Body of pancreas (tissue), 4 donors: ENCODE measurements around the gene GUCY1B1. TPM values are rescaled to one million over a fixed set of nuclear protein-coding genes. Genes with fewer than 3 reads are reported as not detected.

Experiments
- ATAC-seq: fragments of 150-250 bp; one replicate; pipeline ENCODE4 v1.9.1; 2016
- DNase-seq, 4 donors: peaks; one replicate each; pipeline ENCODE4 v3.0.0-alpha.2; 2019
- H3K27ac ChIP-seq, 4 donors: fragments of 200-600 bp; sonication (generic); 1 replicate in 3 of 4; 2 replicates in 1 of 4; pipeline versions ENCODE4 v1.5.1 to v1.6.1; 2016 to 2019; ENCODE audit warnings: mild to moderate bottlenecking in 1 of 4, mixed read lengths in 1 of 4, moderate library complexity in 1 of 4
- H3K27me3 ChIP-seq, 2 donors: fragments of 200-600 bp; sonication (generic); one replicate each; pipeline ENCODE4 v1.6.0; 2016; ENCODE audit warnings: mild to moderate bottlenecking in 1 of 2
- H3K36me3 ChIP-seq, 2 donors: fragments of 200-600 bp; sonication (generic); replicated peaks in 1 of 2; 2 replicates each; pipeline ENCODE4 v1.5.1; 2016; ENCODE audit warnings: low read depth in 2 of 2; ENCODE audit not compliant: insufficient read depth in 1 of 2
- H3K4me1 ChIP-seq: fragments of 200-600 bp; sonication (generic); one replicate; pipeline ENCODE4 v1.6.0; 2016
- H3K4me3 ChIP-seq, 2 donors: fragments of 200-600 bp; sonication (generic); 1 replicate in 1 of 2; 2 replicates in 1 of 2; pipeline ENCODE4 v1.5.1; 2016 to 2019
- H3K9me3 ChIP-seq, 3 donors: fragments of 200-600 bp; sonication (generic); 1 replicate in 2 of 3; 2 replicates in 1 of 3; pipeline ENCODE4 v1.5.1; 2016
- CTCF ChIP-seq, 7 experiments: fragments of 450-650 bp in 4 of 7; fragments of 200-600 bp in 3 of 7; sonication (generic) in 3 of 7; IDR thresholded peaks; one replicate each; pipeline ENCODE4 v1.5.1; 2016 to 2019; ENCODE audit warnings: antibody characterized with exemption in 7 of 7
- POLR2A ChIP-seq, 3 donors: fragments of 450-650 bp; IDR thresholded peaks; one replicate each; pipeline ENCODE4 v1.6.1; 2016; ENCODE audit warnings: antibody characterized with exemption in 3 of 3, mild to moderate bottlenecking in 2 of 3
- WGBS, 2 donors: methylation state at CpG; one replicate each; pipeline ENCODE4 v1.1.5; 2017; 5-methylcytosine and 5-hydroxymethylcytosine counted together
- intact Hi-C: fragments of 100-400 bp; cut with DNase I; formaldehyde crosslinking; loops from one replicate; pipeline ENCODE4 v1.15.1; 2023
- total RNA-seq, 2 donors: library from RNA; depleted of rRNA; stranded (reverse); fragments of >200 nt; gene quantifications; one replicate each; pipeline ENCODE4 v1.1.0, GENCODE V29; 2016

The GUCY1B1 gene
- total RNA-seq, 2 donors from 2014 or later: 9.6 to 11.9 TPM

DNA sequence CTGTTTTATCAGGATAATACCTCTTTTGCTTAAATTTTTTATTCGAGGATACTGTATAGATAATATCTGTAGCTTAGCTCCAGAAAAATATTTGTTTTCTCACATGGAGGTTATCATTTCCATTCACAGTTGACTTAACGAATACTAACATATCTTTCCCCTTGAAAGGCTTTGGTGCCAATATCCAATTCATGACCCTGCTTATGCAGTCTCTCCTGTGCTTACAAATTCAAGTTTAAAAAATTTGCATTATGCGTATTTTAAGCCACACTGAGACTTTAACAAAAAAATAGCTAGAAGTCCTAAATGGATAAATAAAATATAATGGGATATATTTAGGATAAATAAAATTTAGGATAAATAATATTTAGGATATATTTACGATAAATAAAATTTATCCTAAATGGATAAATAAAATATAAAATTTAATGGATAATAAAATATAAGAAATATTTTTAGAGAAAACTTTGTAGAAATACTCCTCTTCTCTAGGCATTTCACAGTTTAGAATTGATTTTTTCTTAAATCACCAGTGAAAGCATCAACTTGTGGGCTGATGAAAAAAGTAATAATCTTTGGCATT is 22.5 kb downstream of the GUCY1B1 start:
- Histone ChIP-seq H3K27me3 (no peaks in the 10 kb centered on the region), H3K4me3 (no peak overlapping the region), H3K9me3 (no peaks in the 10 kb centered on the region), H3K36me3 (no peaks in the 10 kb centered on the region), H3K4me1 (peaks cover 37% of the 10 kb centered on the region), H3K27ac (no peak overlapping the region)
- no peak for TF ChIP-seq POLR2A (IDR thresholded peaks at IDR 0.05)
- TF ChIP-seq CTCF (IDR thresholded peaks at IDR 0.05): no peak
- 60 to 65% methylated on average over 4 of the region's 4 CpGs for WGBS, 2 donors
- ATAC-seq: no peak
- intact Hi-C loops: no loop called here
- DNase-seq: no peak

DNA sequence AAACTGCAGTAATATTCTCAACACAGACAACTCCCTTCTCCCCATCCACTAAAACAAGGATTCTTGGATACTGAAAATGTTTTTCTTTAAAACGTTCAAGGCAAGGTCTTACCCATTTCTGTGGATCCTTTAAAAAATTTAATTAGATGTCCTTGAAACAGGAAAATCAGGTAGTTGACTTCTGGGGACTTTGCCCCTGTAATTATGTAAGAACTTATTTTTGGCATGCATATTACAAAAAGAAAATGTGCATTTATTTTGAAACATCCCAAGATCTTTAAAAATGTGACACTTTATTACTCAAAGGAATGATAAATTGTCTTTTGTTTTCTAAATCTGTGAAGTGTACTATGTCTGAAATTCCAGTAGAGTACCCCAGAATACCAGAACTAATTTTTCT is 25.8 kb downstream of the GUCY1B1 start:
- TF ChIP-seq CTCF (IDR thresholded peaks at IDR 0.05): no peak
- WGBS, 2 donors: 9 to 30% methylated on average over 1 of the region's 1 CpG
- ATAC-seq (no peak), DNase-seq (no peak)
- H3K36me3 ChIP-seq: no peaks in the 10 kb centered on the region
- peaks cover 13% of the 10 kb centered on the region for H3K4me1 ChIP-seq
- H3K4me3 ChIP-seq: no peak overlapping the region
- H3K9me3 ChIP-seq: no peaks in the 10 kb centered on the region
- H3K27ac ChIP-seq: no peak overlapping the region
- intact Hi-C loops: loop anchor here (5.0 kb wide), 1 partner anchor 342 kb away; no protein-coding TSS in a partner anchor
- H3K27me3 ChIP-seq: no peaks in the 10 kb centered on the region

- Histone ChIP-seq H3K9me3 (no peaks in the 10 kb centered on the region), H3K4me3 (no peak overlapping the region), H3K36me3 (no peaks in the 10 kb centered on the region), H3K27me3 (no peaks in the 10 kb centered on the region), H3K27ac (no peak overlapping the region), H3K4me1 (peaks cover 13% of the 10 kb centered on the region)
- no peak for TF ChIP-seq CTCF (IDR thresholded peaks at IDR 0.05)
- TF ChIP-seq POLR2A (IDR thresholded peaks at IDR 0.05): no peak
- WGBS, 2 donors: 66% methylated on average over 1 of the region's 1 CpG
- intact Hi-C loops: loop anchor here (5.0 kb wide), 1 partner anchor 344 kb away; no protein-coding TSS in a partner anchor
- ATAC-seq: no peak
- no peak for DNase-seq
Observed at GRCh38 chr4:155785828-155786227, 27.0 kb downstream of the GUCY1B1 start.

GRCh38 chr4:155787113-155787710 is 28.4 kb downstream of the GUCY1B1 start:
- WGBS, 2 donors: 7 to 9% methylated on average over 5 of the region's 5 CpGs
- Histone ChIP-seq H3K27me3 (no peaks in the 10 kb centered on the region), H3K4me3 (no peak overlapping the region), H3K36me3 (no peaks in the 10 kb centered on the region), H3K9me3 (no peaks in the 10 kb centered on the region), H3K4me1 (peaks cover 13% of the 10 kb centered on the region), H3K27ac (no peak overlapping the region)
- TF ChIP-seq POLR2A (IDR thresholded peaks at IDR 0.05) (no peak), CTCF (IDR thresholded peaks at IDR 0.05) (peak; percentile 22 to 95 (median 95))
- ATAC-seq: peak; percentile 96
- intact Hi-C loops: loop anchor here (5.0 kb wide), 1 partner anchor 345 kb away; no protein-coding TSS in a partner anchor
- peak in 3 of 4 donors; percentile 25 to 61 (median 36) for DNase-seq

DNA sequence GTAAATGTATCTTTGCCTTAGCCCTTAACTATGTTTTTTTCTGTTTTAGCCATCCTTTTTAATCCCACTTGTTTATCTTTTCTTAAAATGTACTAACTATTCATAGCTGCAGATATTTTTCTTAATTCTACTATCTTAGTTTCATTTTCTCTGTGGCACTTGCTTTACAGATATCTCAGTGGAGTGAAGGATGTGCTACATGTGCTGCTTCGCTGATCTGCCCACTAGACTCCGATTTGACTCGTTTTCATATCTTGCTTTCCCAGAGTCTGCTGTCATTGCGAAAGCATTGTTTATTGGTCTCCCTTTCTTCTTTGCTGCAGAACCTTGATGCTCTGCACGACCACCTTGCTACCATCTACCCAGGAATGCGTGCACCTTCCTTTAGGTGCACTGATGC is 30.6 kb downstream of the GUCY1B1 start:
- ATAC-seq (no peak), DNase-seq (no peak)
- no peak overlapping the region for H3K4me3 ChIP-seq
- no peak overlapping the region for H3K27ac ChIP-seq
- no peaks in the 10 kb centered on the region for H3K27me3 ChIP-seq
- no peaks in the 10 kb centered on the region for H3K9me3 ChIP-seq
- H3K4me1 ChIP-seq: peaks cover 12% of the 10 kb centered on the region
- WGBS, 2 donors: 48 to 61% methylated on average over 6 of the region's 6 CpGs
- intact Hi-C loops: loop anchor here (5.0 kb wide), 1 partner anchor 347 kb away; no protein-coding TSS in a partner anchor
- no peaks in the 10 kb centered on the region for H3K36me3 ChIP-seq
- no peak for TF ChIP-seq POLR2A (IDR thresholded peaks at IDR 0.05)
- no peak for TF ChIP-seq CTCF (IDR thresholded peaks at IDR 0.05)
